Activated CD8-positive, alpha-beta T cell treated with anti-CD3 and anti-CD28 coated beads for 36 hours (primary cell): ENCODE data around the gene G6PD. TPM values are rescaled to one million over a fixed set of nuclear protein-coding genes. Genes with fewer than 3 reads are reported as not detected.

Source experiments
- ATAC-seq: fragments of 200-7000 bp; cut with Tn5 transposase; one replicate; pipeline ENCODE4 v1.10.0; 2021; ENCODE audit warnings: mild to moderate bottlenecking, moderate library complexity
- CTCF ChIA-PET: fragments of 350-600 bp; sonication (Branson Sonifier 250); formaldehyde crosslinking; loops from one replicate; lab custom pipeline; 2021; ENCODE audit warnings: antibody characterized with exemption; lab: Charles Lee
- POLR2A ChIA-PET: fragments of 350-600 bp; sonication (Branson Sonifier 250); formaldehyde crosslinking; loops from one replicate; lab custom pipeline; 2021; ENCODE audit warnings: antibody characterized with exemption; lab: Charles Lee
- DNase-seq: peaks from one replicate; pipeline ENCODE4 v3.0.0-alpha.2; 2020
- H3K27ac Mint-ChIP-seq: one replicate; pipeline ENCODE4 v1.8.0; 2021; ENCODE audit warnings: mild to moderate bottlenecking, mixed read lengths
- H3K27me3 Mint-ChIP-seq: one replicate; pipeline ENCODE4 v1.8.0; 2021; ENCODE audit warnings: mixed read lengths
- H3K36me3 Mint-ChIP-seq: one replicate; pipeline ENCODE4 v1.8.0; 2021; ENCODE audit warnings: low read depth, mixed read lengths
- H3K4me1 Mint-ChIP-seq: one replicate; pipeline ENCODE4 v1.8.0; 2021; ENCODE audit warnings: low read depth, mixed read lengths
- H3K4me3 Mint-ChIP-seq: one replicate; pipeline ENCODE4 v1.8.0; 2021; ENCODE audit warnings: mild to moderate bottlenecking, moderate library complexity, mixed read lengths
- H3K9me3 Mint-ChIP-seq: one replicate; pipeline ENCODE4 v1.8.0; 2021; ENCODE audit warnings: mixed read lengths
- intact Hi-C: fragments of 100-400 bp; cut with micrococcal nuclease; formaldehyde crosslinking; loops from one replicate; pipeline ENCODE4 v1.10.0; 2022
- total RNA-seq, 2 experiments: library from RNA; stranded (reverse); gene quantifications; one replicate each; pipeline ENCODE4 v1.2.3, GENCODE V29; 2021
- TF ChIP-seq, protein P1 (sequence below): fragments of 200-600 bp; IDR thresholded peaks from one replicate; pipeline ENCODE4 v1.8.0; 2022; ENCODE audit warnings: antibody characterized with exemption, mild to moderate bottlenecking

Gene G6PD
- total RNA-seq, 2 experiments from 2014 or later = 88.4 to 92.5 TPM

- intact Hi-C loops = no loop called here
- TF ChIP-seq, protein P1, sequence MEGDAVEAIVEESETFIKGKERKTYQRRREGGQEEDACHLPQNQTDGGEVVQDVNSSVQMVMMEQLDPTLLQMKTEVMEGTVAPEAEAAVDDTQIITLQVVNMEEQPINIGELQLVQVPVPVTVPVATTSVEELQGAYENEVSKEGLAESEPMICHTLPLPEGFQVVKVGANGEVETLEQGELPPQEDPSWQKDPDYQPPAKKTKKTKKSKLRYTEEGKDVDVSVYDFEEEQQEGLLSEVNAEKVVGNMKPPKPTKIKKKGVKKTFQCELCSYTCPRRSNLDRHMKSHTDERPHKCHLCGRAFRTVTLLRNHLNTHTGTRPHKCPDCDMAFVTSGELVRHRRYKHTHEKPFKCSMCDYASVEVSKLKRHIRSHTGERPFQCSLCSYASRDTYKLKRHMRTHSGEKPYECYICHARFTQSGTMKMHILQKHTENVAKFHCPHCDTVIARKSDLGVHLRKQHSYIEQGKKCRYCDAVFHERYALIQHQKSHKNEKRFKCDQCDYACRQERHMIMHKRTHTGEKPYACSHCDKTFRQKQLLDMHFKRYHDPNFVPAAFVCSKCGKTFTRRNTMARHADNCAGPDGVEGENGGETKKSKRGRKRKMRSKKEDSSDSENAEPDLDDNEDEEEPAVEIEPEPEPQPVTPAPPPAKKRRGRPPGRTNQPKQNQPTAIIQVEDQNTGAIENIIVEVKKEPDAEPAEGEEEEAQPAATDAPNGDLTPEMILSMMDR = no peak
- POLR2A ChIA-PET = interaction anchor here (0.9 kb wide), 1 partner anchor 18 kb away, joined by 3 read pairs; no protein-coding TSS in a partner anchor
Measured at GRCh38 chrX:154494715-154495114, 51.9 kb downstream of the G6PD start.

DNA sequence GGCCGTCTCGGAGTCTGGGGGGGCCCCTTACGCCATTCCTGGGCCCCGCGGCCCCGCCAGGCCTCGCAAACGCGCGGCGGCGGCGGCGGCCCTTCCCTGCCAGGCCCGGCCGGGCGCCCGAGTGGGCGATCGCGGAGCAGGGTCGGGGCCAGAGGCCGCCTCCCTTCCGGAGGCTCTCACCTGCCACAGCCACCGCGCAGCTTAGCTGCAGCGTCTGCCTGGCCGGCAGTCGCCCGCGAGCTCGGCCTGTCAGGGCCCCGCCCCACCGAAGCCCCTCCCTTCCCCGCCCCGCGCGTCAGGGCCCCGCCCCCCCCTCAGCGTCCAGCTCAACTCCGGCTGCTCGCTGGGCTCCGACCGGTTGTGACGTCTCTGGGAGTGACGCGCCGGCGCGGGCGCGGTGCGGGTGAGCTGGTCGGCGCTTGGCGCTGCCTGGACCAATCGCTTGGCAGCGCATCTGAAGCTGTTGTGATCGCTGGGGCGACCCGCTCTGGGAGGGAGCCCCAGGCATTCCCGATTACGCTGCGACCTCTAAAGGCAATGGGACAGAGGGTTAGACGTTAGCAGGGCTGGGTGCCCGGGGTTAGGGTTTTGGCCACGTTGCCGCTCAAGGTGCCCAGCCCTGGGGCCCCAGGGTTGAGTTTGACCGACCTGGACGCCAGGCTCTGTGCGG is 56.1 kb downstream of the G6PD start, which contains the start of gene SLC10A3:
TSS of gene SLC10A3 (minus strand) at position 216 of the 670 bp plus-strand sequence. CDS start 1,689 bp downstream, outside the sequence.
- Mint-ChIP-seq H3K9me3 (no peaks in the 10 kb centered on the region), H3K27me3 (no peaks in the 10 kb centered on the region), H3K4me3 (peak within 1 kb of the TSS; percentile 89), H3K4me1 (peaks cover 19% of the 10 kb centered on the region), H3K36me3 (peaks cover 7% of the 10 kb centered on the region), H3K27ac (peak within 1 kb of the TSS; percentile 90)
- ATAC-seq = peak; percentile 87
- CTCF ChIA-PET = interaction anchor here (0.5 to 2.0 kb wide), 8 partner anchors 9 to 117 kb away, joined by 3 to 6 read pairs (median 3); no protein-coding TSS in a partner anchor
- POLR2A ChIA-PET = interaction anchor here (0.7 to 1.6 kb wide), 8 partner anchors 9 to 420 kb away, joined by 3 to 6 read pairs (median 4); no protein-coding TSS in a partner anchor
- DNase-seq = peak; percentile 91
- intact Hi-C loops = loop anchor here (2.0 kb wide), 1 partner anchor 44 kb away; no protein-coding TSS in a partner anchor
- TF ChIP-seq, protein P1 = no peak

More at GRCh38 chrX:154494715-154495114, 51.9 kb downstream of the G6PD start:
- CTCF ChIA-PET = no interaction called here
- Mint-ChIP-seq H3K36me3 (no peaks in the 10 kb centered on the region), H3K27me3 (no peaks in the 10 kb centered on the region), H3K4me3 (no peak overlapping the region), H3K27ac (no peak overlapping the region), H3K4me1 (peaks cover 4% of the 10 kb centered on the region), H3K9me3 (no peaks in the 10 kb centered on the region)
- DNase-seq (no peak), ATAC-seq (no peak)

DNA sequence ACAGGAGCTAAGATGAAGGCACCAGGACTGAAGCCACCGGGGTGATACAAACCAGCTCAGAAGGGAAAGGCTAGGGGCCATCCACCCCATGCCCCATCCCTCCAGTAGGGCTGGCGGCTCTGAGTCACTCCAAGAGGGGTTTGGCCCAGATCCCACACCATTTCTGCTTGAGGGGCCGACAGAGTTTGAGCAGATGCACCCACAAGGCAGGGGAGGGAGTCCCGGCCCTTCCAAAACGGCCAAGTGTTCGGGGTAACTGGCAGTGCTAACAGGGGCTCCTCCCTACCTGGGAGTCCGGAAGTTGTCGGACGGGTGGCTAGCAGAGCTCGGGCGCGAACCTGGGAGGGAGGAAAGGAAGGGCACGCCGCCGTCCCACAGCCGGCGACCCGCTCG is 56.6 kb downstream of the G6PD start:
- Mint-ChIP-seq H3K9me3 (no peaks in the 10 kb centered on the region), H3K27me3 (no peaks in the 10 kb centered on the region), H3K4me3 (peak overlapping the region; percentile 89), H3K36me3 (peaks cover 11% of the 10 kb centered on the region), H3K27ac (peak overlapping the region; percentile 90), H3K4me1 (peaks cover 19% of the 10 kb centered on the region)
- DNase-seq (peak; percentile 50), ATAC-seq (peak; percentile 31)
- POLR2A ChIA-PET = interaction anchor here (0.7 to 2.6 kb wide), 9 partner anchors 9 to 420 kb away, joined by 3 to 16 read pairs (median 4); partner anchors contain the start of gene RPL10
- intact Hi-C loops = loop anchor here (2.0 kb wide), 1 partner anchor 45 kb away; no protein-coding TSS in a partner anchor
- CTCF ChIA-PET = interaction anchor here (0.5 to 2.0 kb wide), 9 partner anchors 9 to 116 kb away, joined by 3 to 6 read pairs (median 3); no protein-coding TSS in a partner anchor
- TF ChIP-seq, protein P1 = no peak

DNA sequence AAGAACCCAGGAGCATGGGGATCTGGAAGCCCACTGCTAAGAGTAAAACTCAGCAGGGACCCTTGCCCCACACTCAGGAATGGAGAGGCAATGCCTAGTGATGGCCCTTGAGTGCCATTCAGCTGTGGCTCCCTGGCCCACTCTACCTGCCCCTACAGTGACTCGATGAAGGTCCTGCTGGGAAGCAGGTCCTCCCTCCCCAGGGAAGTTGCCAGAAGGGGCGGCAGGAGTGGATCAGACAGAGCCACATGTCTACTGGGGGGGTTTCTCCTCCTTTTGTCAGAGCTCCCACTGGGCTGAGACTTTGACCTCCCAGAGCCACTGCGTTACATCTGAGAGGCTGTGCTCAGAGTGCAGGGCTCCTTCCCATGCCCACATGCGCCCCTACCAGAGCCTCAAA is 57.5 kb downstream of the G6PD start:
- ATAC-seq = no peak
- intact Hi-C loops = no loop called here
- POLR2A ChIA-PET = interaction anchor here (0.7 to 2.6 kb wide), 7 partner anchors 8 to 90 kb away, joined by 3 to 16 read pairs (median 3); partner anchors contain the start of gene RPL10
- Mint-ChIP-seq H3K4me1 (peaks cover 21% of the 10 kb centered on the region), H3K9me3 (no peaks in the 10 kb centered on the region), H3K27me3 (no peaks in the 10 kb centered on the region), H3K27ac (peak overlapping the region; percentile 90), H3K36me3 (peaks cover 11% of the 10 kb centered on the region), H3K4me3 (peak overlapping the region; percentile 89)
- TF ChIP-seq, protein P1 = no peak
- CTCF ChIA-PET = interaction anchor here (0.9 to 2.0 kb wide), 4 partner anchors 8 to 116 kb away, joined by 3 to 5 read pairs (median 4); no protein-coding TSS in a partner anchor
- no peak for DNase-seq
